HCT116 (cell line): Measurements from ENCODE around the gene CTBP2. TPM values are rescaled to one million over a fixed set of nuclear protein-coding genes. Genes with fewer than 3 reads are reported as not detected.

ENCODE experiments used
- ATAC-seq: fragments of 200-7000 bp; cut with Tn5 transposase; 2 replicates; pipeline ENCODE4 v1.9.1; 2020; ENCODE audit warnings: mild to moderate bottlenecking, moderate library complexity
- BruUV-seq: library from RNA; stranded (reverse); fragments of 400-500 nt; replicated peaks from 2 replicates; lab custom pipeline; 2021; lab: Mats Ljungman, UMichigan
- CTCF ChIA-PET: fragments of 300-600 bp; sonication (Branson Sonifier 250); formaldehyde crosslinking; loops from one replicate; lab custom pipeline; 2021; ENCODE audit warnings: antibody characterized with exemption; lab: Charles Lee
- POLR2A ChIA-PET: fragments of 300-600, 350-600 bp; sonication (Branson Sonifier 250); formaldehyde crosslinking; loops from one replicate; lab custom pipeline; 2021; ENCODE audit warnings: antibody characterized with exemption; lab: Charles Lee
- RAD21 ChIA-PET, 2 experiments: fragments of 300-600 bp; sonication (Branson Sonifier 250); formaldehyde crosslinking; loops; one replicate each; lab custom pipeline; 2023; ENCODE audit warnings: low total read pairs in 2 of 2; ENCODE audit not compliant: uncharacterized antibody in 2 of 2, unreplicated experiment in 2 of 2, low non-redundant PET in 1 of 2; lab: Charles Lee
- DNase-seq: peaks from one replicate; pipeline ENCODE4 v3.0.0-alpha.2; 2010; ENCODE audit warnings: low read depth, low spot score
- H2AFZ ChIP-seq: fragments of 200-600 bp; shearing (Covaris generic), sonication (generic); 2 replicates; pipeline ENCODE4 v1.6.1; 2017; ENCODE audit warnings: low read depth, mixed run types, mixed read lengths, antibody characterized with exemption, low read length; ENCODE audit not compliant: poor library complexity, severe bottlenecking
- H3K27ac ChIP-seq: 2 replicates; pipeline ENCODE4 v1.5.1; 2012; ENCODE audit warnings: low read depth, low read length
- H3K27me3 ChIP-seq: fragments of 200-600 bp; sonication (generic); 2 replicates; pipeline ENCODE4 v1.6.1; 2016; ENCODE audit warnings: mixed run types, low read length, mixed read lengths; ENCODE audit not compliant: insufficient read depth
- H3K36me3 ChIP-seq, 2 experiments: fragments of 200-500 bp in 1 of 2; fragments of 200-600 bp in 1 of 2; sonication (Bioruptor generic) in 1 of 2; sonication (generic) in 1 of 2; 2 replicates each; pipeline versions ENCODE4 v1.5.1 to v1.6.1; 2014 to 2016; ENCODE audit warnings: low read length in 2 of 2, inconsistent platforms in 1 of 2, mixed read lengths in 1 of 2, mixed run types in 1 of 2; ENCODE audit not compliant: insufficient read depth in 2 of 2, control insufficient read depth in 1 of 2
- H3K4me1 ChIP-seq, 2 experiments: fragments of 200-600 bp in 1 of 2; sonication (generic) in 1 of 2; 2 replicates each; pipeline versions ENCODE4 v1.5.1 to v1.6.1; 2012 to 2017; ENCODE audit warnings: low read length in 2 of 2, inconsistent platforms in 1 of 2, mild to moderate bottlenecking in 1 of 2, mixed read lengths in 1 of 2, mixed run types in 1 of 2, moderate library complexity in 1 of 2; ENCODE audit not compliant: insufficient read depth in 2 of 2, control insufficient read depth in 1 of 2
- H3K4me2 ChIP-seq: fragments of 200-600 bp; sonication (generic); 2 replicates; pipeline ENCODE4 v1.6.1; 2017; ENCODE audit warnings: mixed run types, low read length, mixed read lengths
- H3K4me3 ChIP-seq, 2 experiments: fragments of 200-600 bp in 1 of 2; sonication (generic) in 1 of 2; replicated peaks in 1 of 2; 2 replicates each; pipeline ENCODE4 v1.5.1; 2011 to 2016; ENCODE audit warnings: low read length in 2 of 2, control low read depth in 1 of 2, low read depth in 1 of 2, mild to moderate bottlenecking in 1 of 2, mixed read lengths in 1 of 2, mixed run types in 1 of 2
- H3K79me2 ChIP-seq: fragments of 200-600 bp; sonication (generic); 2 replicates; pipeline ENCODE4 v1.6.1; 2017; ENCODE audit warnings: mild to moderate bottlenecking, mixed run types, low read length, moderate library complexity, mixed read lengths; ENCODE audit not compliant: insufficient read depth
- H3K9ac ChIP-seq: fragments of 200-600 bp; sonication (generic); 2 replicates; pipeline ENCODE4 v1.6.1; 2016; ENCODE audit warnings: low read length, mixed read lengths
- H3K9me2 ChIP-seq: fragments of 200-600 bp; sonication (generic), shearing (Covaris generic); 2 replicates; pipeline ENCODE4 v1.6.1; 2017; ENCODE audit warnings: mixed run types, mild to moderate bottlenecking, moderate library complexity; ENCODE audit not compliant: insufficient read depth
- H3K9me3 ChIP-seq, 2 experiments: fragments of 200-500 bp in 1 of 2; fragments of 200-600 bp in 1 of 2; sonication (Bioruptor generic) in 1 of 2; sonication (generic) in 1 of 2; 2 replicates each; pipeline ENCODE4 v1.6.1; 2014 to 2017; ENCODE audit warnings: low read length in 2 of 2, mixed read lengths in 2 of 2, inconsistent platforms in 1 of 2, low read depth in 1 of 2, mild to moderate bottlenecking in 1 of 2, mixed run types in 1 of 2, moderate library complexity in 1 of 2; ENCODE audit not compliant: control insufficient read depth in 1 of 2, insufficient read depth in 1 of 2
- H4K20me1 ChIP-seq: fragments of 200-600 bp; sonication (generic), shearing (Covaris generic); 2 replicates; pipeline ENCODE4 v1.6.1; 2017; ENCODE audit warnings: mixed run types, mild to moderate bottlenecking, moderate library complexity; ENCODE audit not compliant: insufficient read depth
- ATF3 ChIP-seq: IDR thresholded peaks from 2 replicates; pipeline ENCODE4 v1.6.1; 2012
- CBX3 ChIP-seq: IDR thresholded peaks from 2 replicates; pipeline ENCODE4 v1.6.1; 2012; ENCODE audit warnings: low read depth
- CEBPB ChIP-seq: IDR thresholded peaks from 2 replicates; pipeline ENCODE4 v1.6.1; 2012; ENCODE audit warnings: low read depth
- CTCF ChIP-seq, 3 experiments: fragments of 200-600 bp in 1 of 3; sonication (generic) in 1 of 3; IDR thresholded peaks in 2 of 3; conservative IDR thresholded peaks in 1 of 3; 2 replicates each; pipeline ENCODE4 v1.5.1; 2012 to 2017; ENCODE audit warnings: low read depth in 2 of 3, low read length in 2 of 3, antibody characterized with exemption in 1 of 3, borderline replicate concordance in 1 of 3, control low read depth in 1 of 3, mild to moderate bottlenecking in 1 of 3, mixed read lengths in 1 of 3, mixed run types in 1 of 3, moderate library complexity in 1 of 3; ENCODE audit not compliant: insufficient read depth in 1 of 3
- EGR1 ChIP-seq: IDR thresholded peaks from 2 replicates; pipeline ENCODE4 v1.6.1; 2012; ENCODE audit warnings: low read depth
- ELF1 ChIP-seq: IDR thresholded peaks from 2 replicates; pipeline ENCODE4 v1.6.1; 2012; ENCODE audit warnings: low read depth, borderline replicate concordance
- MAX ChIP-seq: IDR thresholded peaks from 2 replicates; pipeline ENCODE4 v1.6.1; 2012
- POLR2AphosphoS5 ChIP-seq: IDR thresholded peaks from 2 replicates; pipeline ENCODE4 v1.6.1; 2011; ENCODE audit warnings: mild to moderate bottlenecking, low read depth, low read length, moderate library complexity
- RAD21 ChIP-seq: IDR thresholded peaks from 2 replicates; pipeline ENCODE4 v1.6.1; 2012; ENCODE audit warnings: low read depth, mild to moderate bottlenecking
- REST ChIP-seq: IDR thresholded peaks from 2 replicates; pipeline ENCODE4 v1.6.1; 2012; ENCODE audit warnings: low read depth
- SIN3A ChIP-seq: IDR thresholded peaks from 2 replicates; pipeline ENCODE4 v1.6.1; 2012; ENCODE audit warnings: low read depth
- SP1 ChIP-seq: IDR thresholded peaks from 2 replicates; pipeline ENCODE4 v1.6.1; 2012; ENCODE audit warnings: low read depth
- TCF7L2 ChIP-seq: IDR thresholded peaks from 2 replicates; pipeline ENCODE4 v1.7.0; 2011; ENCODE audit warnings: borderline replicate concordance, inconsistent platforms; ENCODE audit not compliant: insufficient read depth, insufficient read length; ENCODE audit errors: extremely low read depth
- YY1 ChIP-seq: IDR thresholded peaks from 2 replicates; pipeline ENCODE4 v1.6.1; 2011; ENCODE audit warnings: low read length, low read depth, moderate library complexity, mild to moderate bottlenecking; ENCODE audit not compliant: insufficient replicate concordance; ENCODE audit errors: extremely low read depth
- ZBTB33 ChIP-seq: IDR thresholded peaks from 2 replicates; pipeline ENCODE4 v1.6.1; 2011; ENCODE audit warnings: mild to moderate bottlenecking, low read length, moderate library complexity; ENCODE audit not compliant: insufficient replicate concordance; ENCODE audit errors: extremely low read depth
- ZFX ChIP-seq: fragments of 450-650 bp; IDR thresholded peaks from 2 replicates; pipeline ENCODE4 v1.6.1; 2017
- ZNF274 ChIP-seq: fragments of 200-500 bp; sonication (Bioruptor generic); IDR thresholded peaks from 2 replicates; pipeline ENCODE4 v1.6.1; 2014; ENCODE audit warnings: mild to moderate bottlenecking, low read depth, low read length, inconsistent platforms
- intact Hi-C: fragments of 100-400 bp; cut with micrococcal nuclease; formaldehyde crosslinking; loops from 2 replicates; pipeline ENCODE4 v1.10.0; 2022
- total RNA-seq: library from RNA; stranded (reverse); gene quantifications from one replicate; pipeline ENCODE4 v1.2.1, GENCODE V29; 2021; ENCODE audit not compliant: unreplicated experiment

The CTBP2 gene
- total RNA-seq, 1 experiment from 2014 or later = 144 TPM

GRCh38 chr10:125063256-125063925 lies 97.0 kb downstream of the CTBP2 start (continued):
- TF ChIP-seq ELF1 (no peak), CBX3 (no peak), MAX (no peak), SIN3A (no peak), ATF3 (no peak), EGR1 (no peak), ZFX (no peak), TCF7L2 (no peak), ZNF274 (no peak), YY1 (no peak), SP1 (no peak)
- TF ChIP-seq, all 23 proteins: peak for 0

GRCh38 chr10:125062914-125063230 lies 97.5 kb downstream of the CTBP2 start:
- H3K4me1 ChIP-seq = peaks cover 49 to 70% of the 10 kb centered on the region in 2 experiments
- no TSS peak for BruUV-seq
- intact Hi-C loops = loop anchor here (5.0 kb wide), 3 partner anchors 59 to 531 kb away; no protein-coding TSS in a partner anchor
- ATAC-seq (no peak), DNase-seq (no peak)
- ChIA-PET CTCF (interaction anchor here (1.2 to 4.5 kb wide), 2 partner anchors 12 to 16 kb away, joined by 3 to 67 read pairs; no protein-coding TSS in a partner anchor), RAD21 (interaction anchor here in 1 of 2 experiments (0.7 to 1.0 kb wide), 2 partner anchors 17 to 71 kb away, joined by 3 read pairs; no protein-coding TSS in a partner anchor), POLR2A (interaction anchor here (1.8 kb wide), 1 partner anchor 17 kb away, joined by 4 read pairs; no protein-coding TSS in a partner anchor)
- H3K79me2 ChIP-seq = peaks cover 93% of the 10 kb centered on the region
- H3K36me3 ChIP-seq = no peaks in the 10 kb centered on the region; a peak in 2 of 4 replicates
- no peaks in the 10 kb centered on the region for H3K27me3 ChIP-seq
- H3K4me2 ChIP-seq = no peak overlapping the region
- no peak overlapping the region for H3K4me3 ChIP-seq
- no peak overlapping the region for H3K9ac ChIP-seq
- H2AFZ ChIP-seq = no peak overlapping the region
- H3K27ac ChIP-seq = no peak overlapping the region
- no peaks in the 10 kb centered on the region for H3K9me2 ChIP-seq
- H4K20me1 ChIP-seq = peaks cover 8% of the 10 kb centered on the region; the same call in 1 of the 2 replicates
- no peaks in the 10 kb centered on the region for H3K9me3 ChIP-seq
- TF ChIP-seq CTCF (IDR thresholded peaks at IDR 0.05 in 2 of 3, conservative IDR thresholded peaks at IDR 0.05 in 1 of 3; ENCODE audit: borderline replicate concordance in 1 of 3, insufficient read depth in 1 of 3, low read depth in 2 of 3, low read length in 2 of 3) = no peak
- TF ChIP-seq CEBPB = no peak
- no peak for TF ChIP-seq REST
- no peak for TF ChIP-seq ZBTB33
- TF ChIP-seq RAD21 = no peak
- TF ChIP-seq SP1 = no peak
- no peak for TF ChIP-seq POLR2AphosphoS5
